HepG2 (cell line): ENCODE results near the gene RNH1. TPM values are rescaled to one million over a fixed set of nuclear protein-coding genes. Genes with fewer than 3 reads are reported as not detected.

Experiments
- AGO2 ChIP-seq: fragments of 200-400 bp; formaldehyde crosslinking; optimal IDR thresholded peaks from 2 replicates; pipeline ENCODE3; 2017; ENCODE audit warnings: mild to moderate bottlenecking, low read depth, low read length, moderate library complexity
- CENPX ChIP-seq: sonication (generic); formaldehyde crosslinking; IDR thresholded peaks from 2 replicates; pipeline ENCODE4 v1.9.0; 2021; ENCODE audit warnings: mild to moderate bottlenecking, missing genetic modification reagents, moderate library complexity
- HNRNPLL ChIP-seq: fragments of 200-400 bp; formaldehyde crosslinking; IDR thresholded peaks from 2 replicates; pipeline ENCODE4 v1.6.1; 2017; ENCODE audit warnings: mild to moderate bottlenecking, low read depth, low read length; ENCODE audit not compliant: poor library complexity, severe bottlenecking
- MBNL3 ChIP-seq: fragments of 250-450 bp; sonication (Bioruptor Pico); conservative IDR thresholded peaks from 2 replicates; pipeline ENCODE4 v1.8.0; 2022; ENCODE audit warnings: mild to moderate bottlenecking, inconsistent platforms
- MED13 ChIP-seq: sonication (generic); formaldehyde crosslinking; IDR thresholded peaks from 2 replicates; pipeline ENCODE4 v1.5.0; 2020; ENCODE audit warnings: missing genetic modification reagents
- NR2F2 ChIP-seq: IDR thresholded peaks from 2 replicates; pipeline ENCODE4 v1.6.1; 2012; ENCODE audit warnings: low read depth, inconsistent platforms, borderline replicate concordance
- RAD21 ChIP-seq: fragments of 450-650 bp; formaldehyde crosslinking; IDR thresholded peaks from 2 replicates; pipeline ENCODE4 v1.5.0; 2020; ENCODE audit warnings: mild to moderate bottlenecking
- RBFOX2 ChIP-seq: fragments of 200-400 bp; formaldehyde crosslinking; IDR thresholded peaks from 2 replicates; pipeline ENCODE4 v1.6.1; 2017; ENCODE audit warnings: low read depth, mild to moderate bottlenecking, low read length
- RXRB ChIP-seq: IDR thresholded peaks from 2 replicates; pipeline ENCODE4 v1.6.1; 2016; ENCODE audit warnings: borderline replicate concordance, missing genetic modification reagents, missing compliant biosample characterization
- SMYD3 ChIP-seq: sonication (generic); formaldehyde crosslinking; IDR thresholded peaks from 2 replicates; pipeline ENCODE4 v1.8.1; 2023; ENCODE audit warnings: mild to moderate bottlenecking, missing genetic modification reagents
- SP2 ChIP-seq: sonication (generic); formaldehyde crosslinking; IDR thresholded peaks from 2 replicates; pipeline ENCODE4 v1.5.1; 2020; ENCODE audit warnings: mild to moderate bottlenecking, missing genetic modification reagents
- SRY ChIP-seq: sonication (generic); formaldehyde crosslinking; IDR thresholded peaks from 2 replicates; pipeline ENCODE4 v1.8.0; 2022; ENCODE audit warnings: mild to moderate bottlenecking, missing genetic modification reagents
- ZNF274 ChIP-seq: sonication (generic); formaldehyde crosslinking; IDR thresholded peaks from 2 replicates; pipeline ENCODE4 v1.5.1; 2020; ENCODE audit warnings: mild to moderate bottlenecking, missing genetic modification reagents
- ZNF644 ChIP-seq: IDR thresholded peaks from 2 replicates; pipeline ENCODE4 v1.6.1; 2016; ENCODE audit warnings: low read depth
- polyA plus RNA-seq, 8 experiments: library from polyadenylated mRNA; depleted of rRNA in 3 of 8; stranded (reverse) in 7 of 8; unstranded in 1 of 8; fragments of >200 nt; fragmentation: Illumina TruSeq in 4 of 8; extraction: Trizol in 4 of 8; gene quantifications; 2 replicates each; pipeline versions ENCODE4 v1.2.1 to v1.2.3, GENCODE V29; 2011 to 2016; ENCODE audit warnings: low read depth in 4 of 8, missing spikeins in 1 of 8, mixed read lengths in 1 of 8; ENCODE audit not compliant: insufficient read depth in 1 of 8
- total RNA-seq, 5 experiments: library from RNA; depleted of rRNA; stranded (reverse); fragments of >200 nt; fragmentation: Illumina TruSeq; extraction: Trizol; gene quantifications; 2 replicates each; pipeline ENCODE4 v1.2.3, GENCODE V29; 2016; ENCODE audit warnings: low read depth in 1 of 5
- TF ChIP-seq, protein P1 (sequence below): sonication (generic); formaldehyde crosslinking; IDR thresholded peaks from 2 replicates; pipeline ENCODE4 v1.5.0; 2020; ENCODE audit warnings: missing genetic modification reagents
- TF ChIP-seq, protein P2 (sequence below): sonication (generic); formaldehyde crosslinking; IDR thresholded peaks from 2 replicates; pipeline ENCODE4 v1.4.0; 2020; ENCODE audit warnings: missing genetic modification reagents
- TF ChIP-seq, protein P3 (sequence below): sonication (generic); formaldehyde crosslinking; IDR thresholded peaks from 2 replicates; pipeline ENCODE4 v1.4.0; 2020; ENCODE audit warnings: mild to moderate bottlenecking, missing genetic modification reagents
- TF ChIP-seq, protein P4 (sequence below): sonication (generic); formaldehyde crosslinking; IDR thresholded peaks from 2 replicates; pipeline ENCODE4 v1.9.0; 2022; ENCODE audit warnings: low read depth, missing genetic modification reagents
- TF ChIP-seq, protein P5 (sequence below): sonication (generic); formaldehyde crosslinking; IDR thresholded peaks from 2 replicates; pipeline ENCODE4 v1.4.0; 2020; ENCODE audit warnings: mild to moderate bottlenecking, missing genetic modification reagents
- TF ChIP-seq, protein P6 (sequence below): sonication (generic); formaldehyde crosslinking; IDR thresholded peaks from 2 replicates; pipeline ENCODE4 v1.4.0; 2020; ENCODE audit warnings: mild to moderate bottlenecking, missing genetic modification reagents, borderline replicate concordance

The RNH1 gene
- total and polyA plus RNA-seq, 2 of the 13 experiments (the other 11 are each of a cell fraction or from before 2014, with no cell fraction given), result 36.0 to 74.1 TPM

DNA sequence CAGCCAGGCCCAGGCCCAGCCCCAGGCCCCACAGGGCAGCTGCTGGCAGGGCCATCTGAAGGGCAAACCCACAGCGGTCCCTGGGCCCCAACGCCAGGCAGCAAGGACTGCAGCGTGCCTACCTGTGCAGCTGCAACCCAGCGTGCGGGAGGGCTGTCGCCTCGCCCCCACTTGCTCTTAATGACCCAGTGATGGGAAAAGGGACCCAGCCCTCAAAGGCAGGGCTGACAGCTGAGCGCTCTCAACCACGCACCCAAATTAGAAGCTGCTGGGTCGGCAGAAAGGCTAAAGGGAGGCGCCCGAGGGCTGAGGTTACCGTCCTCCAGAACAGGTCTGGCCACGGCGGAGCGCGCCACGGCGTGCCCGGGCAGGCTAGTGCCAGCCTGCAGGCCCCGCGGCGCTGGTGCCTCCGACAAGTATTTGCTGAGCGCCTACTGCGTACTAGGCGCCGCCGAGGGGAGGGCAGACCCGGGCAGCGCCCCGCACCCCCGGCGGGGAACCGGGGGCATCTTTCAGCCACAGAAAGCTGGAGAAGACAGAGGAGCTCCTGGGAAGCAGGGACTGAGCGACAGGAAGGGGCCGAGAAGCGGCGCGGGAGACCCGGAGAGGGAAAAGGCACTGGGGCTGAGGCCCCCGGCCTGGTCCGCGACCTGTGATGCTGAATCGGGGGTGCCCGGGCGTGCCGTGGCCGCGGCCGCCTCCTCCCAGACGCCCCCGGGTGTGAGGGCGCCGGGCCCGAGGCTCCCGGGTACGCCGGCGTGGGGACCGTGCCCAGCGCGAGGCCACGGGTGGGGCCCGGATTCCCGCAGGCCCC is 27.6 kb upstream of the RNH1 start (continued):
- TF ChIP-seq RBFOX2 (peak; percentile 62), MED13 (no peak), SRY (CRISPR knock-in tag) (0 out of 2 replicates have a peak, but pooled peaks have one; percentile 39), SP2 (peak; percentile 43; the same call in 1 of the 2 replicates), ZNF644 (CRISPR knock-in tag) (no peak), NR2F2 (no peak), RAD21 (CRISPR knock-in tag) (0 out of 2 replicates have a peak, but pooled peaks have one; percentile 9), ZNF274 (CRISPR knock-in tag) (0 out of 2 replicates have a peak, but pooled peaks have one; percentile 11), CENPX (CRISPR knock-in tag) (no peak), HNRNPLL (peak; percentile 45), MBNL3 (CRISPR knock-in tag) (no peak), AGO2 (peak; percentile 61), RXRB (CRISPR knock-in tag) (no peak), SMYD3 (no peak)
- TF ChIP-seq, protein P1, sequence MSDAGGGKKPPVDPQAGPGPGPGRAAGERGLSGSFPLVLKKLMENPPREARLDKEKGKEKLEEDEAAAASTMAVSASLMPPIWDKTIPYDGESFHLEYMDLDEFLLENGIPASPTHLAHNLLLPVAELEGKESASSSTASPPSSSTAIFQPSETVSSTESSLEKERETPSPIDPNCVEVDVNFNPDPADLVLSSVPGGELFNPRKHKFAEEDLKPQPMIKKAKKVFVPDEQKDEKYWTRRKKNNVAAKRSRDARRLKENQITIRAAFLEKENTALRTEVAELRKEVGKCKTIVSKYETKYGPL, result no peak
- TF ChIP-seq, protein P2, sequence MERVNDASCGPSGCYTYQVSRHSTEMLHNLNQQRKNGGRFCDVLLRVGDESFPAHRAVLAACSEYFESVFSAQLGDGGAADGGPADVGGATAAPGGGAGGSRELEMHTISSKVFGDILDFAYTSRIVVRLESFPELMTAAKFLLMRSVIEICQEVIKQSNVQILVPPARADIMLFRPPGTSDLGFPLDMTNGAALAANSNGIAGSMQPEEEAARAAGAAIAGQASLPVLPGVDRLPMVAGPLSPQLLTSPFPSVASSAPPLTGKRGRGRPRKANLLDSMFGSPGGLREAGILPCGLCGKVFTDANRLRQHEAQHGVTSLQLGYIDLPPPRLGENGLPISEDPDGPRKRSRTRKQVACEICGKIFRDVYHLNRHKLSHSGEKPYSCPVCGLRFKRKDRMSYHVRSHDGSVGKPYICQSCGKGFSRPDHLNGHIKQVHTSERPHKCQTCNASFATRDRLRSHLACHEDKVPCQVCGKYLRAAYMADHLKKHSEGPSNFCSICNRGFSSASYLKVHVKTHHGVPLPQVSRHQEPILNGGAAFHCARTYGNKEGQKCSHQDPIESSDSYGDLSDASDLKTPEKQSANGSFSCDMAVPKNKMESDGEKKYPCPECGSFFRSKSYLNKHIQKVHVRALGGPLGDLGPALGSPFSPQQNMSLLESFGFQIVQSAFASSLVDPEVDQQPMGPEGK (CRISPR knock-in tag), result 0 out of 2 replicates have a peak, but pooled peaks have one; percentile 27
- TF ChIP-seq, protein P3, sequence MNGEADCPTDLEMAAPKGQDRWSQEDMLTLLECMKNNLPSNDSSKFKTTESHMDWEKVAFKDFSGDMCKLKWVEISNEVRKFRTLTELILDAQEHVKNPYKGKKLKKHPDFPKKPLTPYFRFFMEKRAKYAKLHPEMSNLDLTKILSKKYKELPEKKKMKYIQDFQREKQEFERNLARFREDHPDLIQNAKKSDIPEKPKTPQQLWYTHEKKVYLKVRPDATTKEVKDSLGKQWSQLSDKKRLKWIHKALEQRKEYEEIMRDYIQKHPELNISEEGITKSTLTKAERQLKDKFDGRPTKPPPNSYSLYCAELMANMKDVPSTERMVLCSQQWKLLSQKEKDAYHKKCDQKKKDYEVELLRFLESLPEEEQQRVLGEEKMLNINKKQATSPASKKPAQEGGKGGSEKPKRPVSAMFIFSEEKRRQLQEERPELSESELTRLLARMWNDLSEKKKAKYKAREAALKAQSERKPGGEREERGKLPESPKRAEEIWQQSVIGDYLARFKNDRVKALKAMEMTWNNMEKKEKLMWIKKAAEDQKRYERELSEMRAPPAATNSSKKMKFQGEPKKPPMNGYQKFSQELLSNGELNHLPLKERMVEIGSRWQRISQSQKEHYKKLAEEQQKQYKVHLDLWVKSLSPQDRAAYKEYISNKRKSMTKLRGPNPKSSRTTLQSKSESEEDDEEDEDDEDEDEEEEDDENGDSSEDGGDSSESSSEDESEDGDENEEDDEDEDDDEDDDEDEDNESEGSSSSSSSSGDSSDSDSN (CRISPR knock-in tag), result peak; percentile 39; the same call in 1 of the 2 replicates
- TF ChIP-seq, protein P4, sequence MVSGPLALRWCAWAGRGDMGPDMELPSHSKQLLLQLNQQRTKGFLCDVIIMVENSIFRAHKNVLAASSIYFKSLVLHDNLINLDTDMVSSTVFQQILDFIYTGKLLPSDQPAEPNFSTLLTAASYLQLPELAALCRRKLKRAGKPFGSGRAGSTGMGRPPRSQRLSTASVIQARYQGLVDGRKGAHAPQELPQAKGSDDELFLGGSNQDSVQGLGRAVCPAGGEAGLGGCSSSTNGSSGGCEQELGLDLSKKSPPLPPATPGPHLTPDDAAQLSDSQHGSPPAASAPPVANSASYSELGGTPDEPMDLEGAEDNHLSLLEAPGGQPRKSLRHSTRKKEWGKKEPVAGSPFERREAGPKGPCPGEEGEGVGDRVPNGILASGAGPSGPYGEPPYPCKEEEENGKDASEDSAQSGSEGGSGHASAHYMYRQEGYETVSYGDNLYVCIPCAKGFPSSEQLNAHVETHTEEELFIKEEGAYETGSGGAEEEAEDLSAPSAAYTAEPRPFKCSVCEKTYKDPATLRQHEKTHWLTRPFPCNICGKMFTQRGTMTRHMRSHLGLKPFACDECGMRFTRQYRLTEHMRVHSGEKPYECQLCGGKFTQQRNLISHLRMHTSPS, result peak; percentile 69
- TF ChIP-seq, protein P5, sequence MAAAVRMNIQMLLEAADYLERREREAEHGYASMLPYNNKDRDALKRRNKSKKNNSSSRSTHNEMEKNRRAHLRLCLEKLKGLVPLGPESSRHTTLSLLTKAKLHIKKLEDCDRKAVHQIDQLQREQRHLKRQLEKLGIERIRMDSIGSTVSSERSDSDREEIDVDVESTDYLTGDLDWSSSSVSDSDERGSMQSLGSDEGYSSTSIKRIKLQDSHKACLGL (CRISPR knock-in tag), result 0 out of 2 replicates have a peak, but pooled peaks have one; percentile 17
- TF ChIP-seq, protein P6, sequence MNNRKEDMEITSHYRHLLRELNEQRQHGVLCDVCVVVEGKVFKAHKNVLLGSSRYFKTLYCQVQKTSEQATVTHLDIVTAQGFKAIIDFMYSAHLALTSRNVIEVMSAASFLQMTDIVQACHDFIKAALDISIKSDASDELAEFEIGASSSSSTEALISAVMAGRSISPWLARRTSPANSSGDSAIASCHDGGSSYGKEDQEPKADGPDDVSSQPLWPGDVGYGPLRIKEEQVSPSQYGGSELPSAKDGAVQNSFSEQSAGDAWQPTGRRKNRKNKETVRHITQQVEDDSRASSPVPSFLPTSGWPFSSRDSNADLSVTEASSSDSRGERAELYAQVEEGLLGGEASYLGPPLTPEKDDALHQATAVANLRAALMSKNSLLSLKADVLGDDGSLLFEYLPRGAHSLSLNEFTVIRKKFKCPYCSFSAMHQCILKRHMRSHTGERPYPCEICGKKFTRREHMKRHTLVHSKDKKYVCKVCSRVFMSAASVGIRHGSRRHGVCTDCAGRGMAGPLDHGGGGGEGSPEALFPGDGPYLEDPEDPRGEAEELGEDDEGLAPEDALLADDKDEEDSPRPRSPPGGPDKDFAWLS (CRISPR knock-in tag), result no peak
